ENCODE results near the gene SLC27A5.

Gene SLC27A5

GRCh38 chr19:58538257-58539168, 26.7 kb upstream of the SLC27A5 start:
- peaks cover 22 to 45% (median 34%) of the 10 kb centered on the region in 10 experiments for H3K4me1 ChIP-seq
- H3K9ac ChIP-seq, result peak overlapping the region; percentile 71 to 88 (median 83)
- peak overlapping the region; percentile 50 to 70 (median 57) for H3K4me3 ChIP-seq
- H4K20me1 ChIP-seq, result no peaks in the 10 kb centered on the region
- no peaks in the 10 kb centered on the region for H3K9me3 ChIP-seq (replicated peaks in 1 of 11)
- H3K4me2 ChIP-seq, result peak overlapping the region; percentile 81 to 99 (median 96)
- H3K36me3 ChIP-seq, result no peaks in the 10 kb centered on the region
- H3K27me3 ChIP-seq, result no peaks in the 10 kb centered on the region
- no peak for TF ChIP-seq Cebpa-rat (IDR thresholded peaks at IDR 0.05)
- peak overlapping the region; percentile 60 to 97 (median 90) for H3K27ac ChIP-seq

- H3K27ac ChIP-seq, result peak overlapping the region in 9 of 11 experiments; percentile 78 to 97 (median 91); a peak in 17 of 22 replicates
Measured at GRCh38 chr19:58536852-58537798, 25.3 kb upstream of the SLC27A5 start.

GRCh38 chr19:58535857-58536256, 24.1 kb upstream of the SLC27A5 start:
- Histone ChIP-seq H3K36me3 (no peaks in the 10 kb centered on the region), H3K4me3 (no peak overlapping the region)
- TF ChIP-seq Cebpa-rat (IDR thresholded peaks at IDR 0.05), result no peak

More at GRCh38 chr19:58536852-58537798, 25.3 kb upstream of the SLC27A5 start:
- Histone ChIP-seq H3K4me2 (peak overlapping the region; percentile 81 to 99 (median 96)), H3K4me3 (peak overlapping the region in 2 of 10 experiments; percentile 54 to 59; a peak in 2 of 20 replicates), H3K9ac (peak overlapping the region in 9 of 11 experiments; percentile 71 to 88 (median 83); a peak in 13 of 22 replicates), H3K27me3 (no peaks in the 10 kb centered on the region), H4K20me1 (no peaks in the 10 kb centered on the region), H3K9me3 (replicated peaks in 1 of 11) (no peaks in the 10 kb centered on the region), H3K36me3 (no peaks in the 10 kb centered on the region), H3K4me1 (peaks cover 16 to 32% (median 25%) of the 10 kb centered on the region in 10 experiments)
- TF ChIP-seq Cebpa-rat (IDR thresholded peaks at IDR 0.05), result no peak

GRCh38 chr19:58531034-58531840, 19.4 kb upstream of the SLC27A5 start:
- H4K20me1 ChIP-seq, result no peaks in the 10 kb centered on the region
- no peaks in the 10 kb centered on the region; a peak in 1 of 20 replicates for H3K4me1 ChIP-seq
- H3K9me3 ChIP-seq (replicated peaks in 1 of 11), result no peaks in the 10 kb centered on the region
- H3K9ac ChIP-seq, result no peak overlapping the region
- H3K27ac ChIP-seq, result no peak overlapping the region
- H3K36me3 ChIP-seq, result no peaks in the 10 kb centered on the region
- H3K27me3 ChIP-seq, result no peaks in the 10 kb centered on the region
- no peak for TF ChIP-seq Cebpa-rat (IDR thresholded peaks at IDR 0.05)
- H3K4me3 ChIP-seq, result no peak overlapping the region
- no peak overlapping the region for H3K4me2 ChIP-seq

More at GRCh38 chr19:58535857-58536256, 24.1 kb upstream of the SLC27A5 start:
- Histone ChIP-seq H4K20me1 (no peaks in the 10 kb centered on the region), H3K27ac (no peak overlapping the region), H3K9me3 (replicated peaks in 1 of 11) (no peaks in the 10 kb centered on the region), H3K4me2 (no peak overlapping the region), H3K4me1 (peaks cover 16 to 32% (median 25%) of the 10 kb centered on the region in 10 experiments), H3K27me3 (no peaks in the 10 kb centered on the region), H3K9ac (no peak overlapping the region)

- TF ChIP-seq Cebpa-rat (IDR thresholded peaks at IDR 0.05), result no peak
Measured at GRCh38 chr19:58529405-58529804, 17.6 kb upstream of the SLC27A5 start.

GRCh38 chr19:58522709-58523108, 10.9 kb upstream of the SLC27A5 start:
- 0 out of 22 replicates have a peak overlapping the region, but pooled peaks of 1 of the 11 experiments have one; percentile 4 for H3K9ac ChIP-seq
- no peaks in the 10 kb centered on the region for H3K9me3 ChIP-seq (replicated peaks in 1 of 11)
- no peak overlapping the region for H3K27ac ChIP-seq
- H3K4me2 ChIP-seq, result no peak overlapping the region
- peaks cover 4 to 12% (median 10%) of the 10 kb centered on the region in 11 experiments; a peak in 13 of 22 replicates for H4K20me1 ChIP-seq
- no peaks in the 10 kb centered on the region for H3K36me3 ChIP-seq
- H3K4me1 ChIP-seq, result peaks cover 18 to 30% (median 19%) of the 10 kb centered on the region in 10 experiments
- no peak for TF ChIP-seq Cebpa-rat (IDR thresholded peaks at IDR 0.05)
- H3K4me3 ChIP-seq, result no peak overlapping the region
- no peaks in the 10 kb centered on the region for H3K27me3 ChIP-seq

More at GRCh38 chr19:58529405-58529804, 17.6 kb upstream of the SLC27A5 start:
- Histone ChIP-seq H3K9ac (no peak overlapping the region; a peak in 1 of 22 replicates), H3K27ac (no peak overlapping the region), H3K36me3 (no peaks in the 10 kb centered on the region), H3K4me1 (no peaks in the 10 kb centered on the region; a peak in 1 of 20 replicates), H3K27me3 (no peaks in the 10 kb centered on the region), H3K4me2 (no peak overlapping the region), H3K9me3 (replicated peaks in 1 of 11) (no peaks in the 10 kb centered on the region), H4K20me1 (no peaks in the 10 kb centered on the region), H3K4me3 (no peak overlapping the region)

GRCh38 chr19:58521651-58522050, 9.9 kb upstream of the SLC27A5 start:
- Histone ChIP-seq H3K4me2 (peak overlapping the region in 4 of 11 experiments; percentile 9 to 71 (median 14); a peak in 5 of 22 replicates), H3K4me3 (no peak overlapping the region), H3K27ac (peak overlapping the region in 1 of 11 experiments; percentile 16; a peak in 1 of 22 replicates), H3K4me1 (peaks cover 23 to 40% (median 26%) of the 10 kb centered on the region in 10 experiments), H3K9me3 (replicated peaks in 1 of 11) (no peaks in the 10 kb centered on the region), H3K9ac (peak overlapping the region in 1 of 11 experiments; percentile 63; a peak in 2 of 22 replicates), H3K27me3 (no peaks in the 10 kb centered on the region), H3K36me3 (peaks cover 7 to 10% (median 9%) of the 10 kb centered on the region in 11 experiments; a peak in 21 of 22 replicates), H4K20me1 (peaks cover 8 to 22% (median 18%) of the 10 kb centered on the region in 11 experiments; a peak in 13 of 22 replicates)
- TF ChIP-seq Cebpa-rat (IDR thresholded peaks at IDR 0.05), result no peak

GRCh38 chr19:58520257-58520599, 8.4 kb upstream of the SLC27A5 start:
- H3K4me3 ChIP-seq, result peak overlapping the region; percentile 69 to 91 (median 81)

More at GRCh38 chr19:58520257-58520599, 8.4 kb upstream of the SLC27A5 start:
- Histone ChIP-seq H4K20me1 (peaks cover 8 to 36% (median 24%) of the 10 kb centered on the region in 11 experiments; a peak in 14 of 22 replicates), H3K4me2 (peak overlapping the region; percentile 92 to 100 (median 98)), H3K36me3 (peaks cover 17 to 25% (median 22%) of the 10 kb centered on the region in 11 experiments), H3K27me3 (no peaks in the 10 kb centered on the region), H3K4me1 (peaks cover 32 to 52% (median 38%) of the 10 kb centered on the region in 10 experiments), H3K9me3 (replicated peaks in 1 of 11) (no peaks in the 10 kb centered on the region), H3K9ac (peak overlapping the region; percentile 91 to 99 (median 95)), H3K27ac (peak overlapping the region; percentile 90 to 99 (median 94))
- TF ChIP-seq Cebpa-rat (IDR thresholded peaks at IDR 0.05), result no peak
